HG03066 (cell line): Measurements from ENCODE around the gene CYB561A3.

Source experiments
- ATAC-seq: cut with Tn5 transposase; IDR thresholded peaks from one replicate; pipeline ENCODE4 v1.9.1; 2021; ENCODE audit warnings: low read depth; ENCODE audit not compliant: unreplicated experiment

Gene CYB561A3

GRCh38 chr11:61329871-61330270 lies 31.8 kb downstream of the CYB561A3 start:
- ATAC-seq: no peak

- no peak for ATAC-seq
Measured at GRCh38 chr11:61328351-61328750, 33.3 kb downstream of the CYB561A3 start.

GRCh38 chr11:61327669-61328071 lies 34.0 kb downstream of the CYB561A3 start:
- ATAC-seq: no peak

- no peak for ATAC-seq
Measured at GRCh38 chr11:61325649-61326414, 35.9 kb downstream of the CYB561A3 start.

- ATAC-seq: no peak
Measured at GRCh38 chr11:61315260-61315659, 46.4 kb downstream of the CYB561A3 start.

GRCh38 chr11:61310749-61311148 lies 50.9 kb downstream of the CYB561A3 start:
- no peak for ATAC-seq

- ATAC-seq: no peak
Measured at GRCh38 chr11:61309739-61310138, 51.9 kb downstream of the CYB561A3 start.

- ATAC-seq: no peak
Measured at GRCh38 chr11:61309141-61309540, 52.5 kb downstream of the CYB561A3 start.

- no peak for ATAC-seq
Measured at GRCh38 chr11:61307354-61307753, 54.3 kb downstream of the CYB561A3 start.

- no peak for ATAC-seq
Measured at GRCh38 chr11:61306221-61306620, 55.5 kb downstream of the CYB561A3 start.

GRCh38 chr11:61305417-61305816 lies 56.3 kb downstream of the CYB561A3 start:
- no peak for ATAC-seq

- no peak for ATAC-seq
Measured at GRCh38 chr11:61303725-61304124, 58.0 kb downstream of the CYB561A3 start.

GRCh38 chr11:61302550-61302949 lies 59.1 kb downstream of the CYB561A3 start:
- no peak for ATAC-seq
